Fibroblast of lung (primary cell): ENCODE data around the gene MROH9. TPM values are rescaled to one million over a fixed set of nuclear protein-coding genes. Genes with fewer than 3 reads are reported as not detected.

ENCODE experiments used
- DNase-seq, 2 donors: peaks; one replicate each; pipeline versions ENCODE4 v3.0.0 to v3.0.0-alpha.2; 2010; ENCODE audit warnings: low read depth in 2 of 2
- H2AFZ ChIP-seq: 2 replicates; pipeline ENCODE4 v1.5.1; 2012; ENCODE audit warnings: low read length, control low read depth, inconsistent platforms
- H3K27ac ChIP-seq: 2 replicates; pipeline ENCODE4 v1.5.1; 2011; ENCODE audit warnings: low read length, control low read depth; ENCODE audit not compliant: insufficient read depth
- H3K27me3 ChIP-seq: 2 replicates; pipeline ENCODE4 v1.5.1; 2011; ENCODE audit warnings: mild to moderate bottlenecking, low read length; ENCODE audit not compliant: control insufficient read depth, insufficient read depth
- H3K36me3 ChIP-seq: 2 replicates; pipeline ENCODE4 v1.5.1; 2011; ENCODE audit warnings: low read length; ENCODE audit not compliant: control insufficient read depth, insufficient read depth
- H3K4me1 ChIP-seq: 2 replicates; pipeline ENCODE4 v1.5.1; 2011; ENCODE audit warnings: low read length; ENCODE audit not compliant: control insufficient read depth, insufficient read depth; ENCODE audit errors: extremely low read depth
- H3K4me2 ChIP-seq: 2 replicates; pipeline ENCODE4 v1.5.1; 2011; ENCODE audit warnings: low read length, control low read depth; ENCODE audit not compliant: insufficient read depth; ENCODE audit errors: extremely low read depth
- H3K4me3 ChIP-seq, 4 experiments: fragments of 200-600 bp in 1 of 4; sonication (generic) in 1 of 4; replicated peaks in 1 of 4; 2 replicates each; pipeline ENCODE4 v1.5.1; 2011 to 2016; ENCODE audit warnings: low read length in 4 of 4, low read depth in 3 of 4, mild to moderate bottlenecking in 3 of 4, control low read depth in 2 of 4, inconsistent platforms in 1 of 4, mixed read lengths in 1 of 4; ENCODE audit not compliant: insufficient read depth in 1 of 4; ENCODE audit errors: control extremely low read depth in 1 of 4
- H3K79me2 ChIP-seq: 2 replicates; pipeline ENCODE4 v1.5.1; 2012; ENCODE audit warnings: mild to moderate bottlenecking, low read length, inconsistent platforms; ENCODE audit not compliant: control insufficient read depth, insufficient read depth
- H3K9ac ChIP-seq: 2 replicates; pipeline ENCODE4 v1.5.1; 2011; ENCODE audit warnings: mild to moderate bottlenecking, low read length, control low read depth; ENCODE audit not compliant: insufficient read depth
- H3K9me3 ChIP-seq: 2 replicates; pipeline ENCODE4 v1.5.1; 2012; ENCODE audit warnings: low read depth, low read length; ENCODE audit not compliant: control insufficient read depth, insufficient read depth
- H4K20me1 ChIP-seq: 2 replicates; pipeline ENCODE4 v1.5.1; 2011; ENCODE audit warnings: low read length; ENCODE audit not compliant: control insufficient read depth, insufficient read depth; ENCODE audit errors: extremely low read depth
- CTCF ChIP-seq, 2 donors: IDR thresholded peaks in 1 of 2; conservative IDR thresholded peaks in 1 of 2; 1 replicate in 1 of 2; 2 replicates in 1 of 2; pipeline ENCODE4 v1.5.1; 2011 to 2012; ENCODE audit warnings: low read length in 2 of 2, control low read depth in 1 of 2, inconsistent platforms in 1 of 2, low read depth in 1 of 2, mild to moderate bottlenecking in 1 of 2
- EZH2 ChIP-seq: IDR thresholded peaks from 2 replicates; pipeline ENCODE4 v1.5.1; 2012; ENCODE audit warnings: low read length, control low read depth, mild to moderate bottlenecking; ENCODE audit errors: missing control alignments
- polyA plus RNA-seq, 2 donors: library from polyadenylated mRNA; depleted of rRNA in 1 of 2; stranded (reverse) in 1 of 2; unstranded in 1 of 2; fragments of >200 nt; gene quantifications; 2 replicates each; pipeline ENCODE4 v1.2.1, GENCODE V29; 2011 to 2012; ENCODE audit warnings: missing spikeins in 1 of 2
- total RNA-seq: library from RNA; depleted of rRNA; stranded (reverse); fragments of >200 nt; gene quantifications from 2 replicates; pipeline ENCODE4 v1.2.1, GENCODE V29; 2014

Gene MROH9
- total and polyA plus RNA-seq, 2 donors (not counting 1 experiment from before 2014, with no cell fraction given) = 0.15 TPM; not detected in 1

- Histone ChIP-seq H4K20me1 (no peaks in the 10 kb centered on the region), H3K9ac (no peak overlapping the region), H3K27ac (no peak overlapping the region), H3K4me1 (peaks cover 14% of the 10 kb centered on the region), H3K27me3 (no peaks in the 10 kb centered on the region), H3K36me3 (no peaks in the 10 kb centered on the region), H3K4me2 (no peak overlapping the region), H3K4me3 (no peak overlapping the region), H3K79me2 (no peaks in the 10 kb centered on the region), H3K9me3 (no peaks in the 10 kb centered on the region), H2AFZ (no peak overlapping the region)
- peak in 1 of 2 donors; percentile 13 for DNase-seq
- TF ChIP-seq EZH2 (no peak), CTCF (conservative IDR thresholded peaks at IDR 0.05 in 1 of 2, IDR thresholded peaks at IDR 0.05 in 1 of 2; ENCODE audit: low read depth in 1 of 2, low read length in 2 of 2) (no peak)
Observed at GRCh38 chr1:171113382-171113781, 178.0 kb downstream of the MROH9 start.

Other genes with a start within 250 kb of the MROH9 start
- gene FMO3, start 155.4 kb downstream of the MROH9 start, total RNA-seq = 19.3 and 76.3 TPM in 2 replicates
- gene FMO3, start 155.4 kb downstream of the MROH9 start, polyA plus RNA-seq = 23.3 and 148 TPM in 2 replicates
- 104 and 125 TPM in 2 replicates for gene FMO2, start 249.8 kb downstream of the MROH9 start, total RNA-seq
- gene FMO2, start 249.8 kb downstream of the MROH9 start, polyA plus RNA-seq = 7.1 and 136 TPM in 2 replicates